Measurements from ENCODE around the gene SYNGR2.

SYNGR2 gene

DNA sequence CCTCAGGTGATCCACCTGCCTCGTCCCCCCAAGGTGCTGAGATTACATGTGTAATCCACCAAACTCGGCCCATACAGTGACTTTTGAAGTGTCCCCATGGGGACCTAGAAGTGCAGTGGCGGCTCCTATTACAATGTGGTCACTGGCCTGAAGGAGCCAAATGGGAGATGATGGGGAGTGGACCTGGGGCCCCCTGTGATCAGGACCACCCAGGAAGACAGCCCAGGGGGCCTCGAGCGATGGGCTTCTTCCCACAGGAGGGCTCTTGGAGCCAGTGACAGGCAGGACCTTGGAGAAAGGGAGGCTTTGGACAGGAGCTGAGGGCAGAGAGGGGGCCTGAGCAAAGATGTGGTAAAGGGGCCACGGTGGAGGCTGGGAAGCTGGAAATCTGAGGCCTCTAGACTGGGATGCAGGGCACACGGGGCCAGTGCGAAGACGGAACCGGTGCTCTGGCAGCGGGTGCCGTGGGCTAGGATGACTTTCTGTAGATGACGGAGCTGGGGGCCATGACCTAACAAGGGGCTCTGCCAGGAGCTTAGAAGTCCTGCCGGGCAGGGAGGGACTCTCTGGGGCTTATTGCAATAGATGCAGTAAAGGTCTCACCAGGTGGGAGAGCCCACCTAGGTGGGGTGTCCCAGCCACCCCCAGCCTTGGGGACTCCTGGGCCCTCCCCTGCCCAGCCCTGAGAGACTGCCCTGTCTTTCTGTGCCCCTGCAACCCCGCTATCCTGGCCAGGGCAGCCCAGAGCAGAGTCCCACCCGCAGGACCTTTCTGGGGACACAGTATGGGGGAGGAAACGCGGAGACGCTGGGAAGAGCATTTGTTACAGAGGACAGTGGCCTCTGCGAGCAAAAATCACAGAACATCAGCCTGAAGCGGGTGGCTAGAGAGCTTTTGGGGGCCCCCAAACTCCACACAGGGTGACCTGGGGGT, 24.9 kb upstream of the SYNGR2 start:
- Mint-ChIP-seq H3K4me1 (peaks cover 53% of the 10 kb centered on the region), H3K36me3 (peaks cover 23% of the 10 kb centered on the region), H3K4me3 (no peak overlapping the region), H3K9me3 (no peaks in the 10 kb centered on the region), H3K27ac (no peak overlapping the region), H3K27me3 (peaks cover 5% of the 10 kb centered on the region)
- DNase-seq: no peak
- CTCF ChIA-PET: interaction anchor here (1.5 to 1.8 kb wide), 2 partner anchors 32 to 33 kb away, joined by 3 to 6 read pairs; no protein-coding TSS in a partner anchor

- peaks cover 49% of the 10 kb centered on the region for H3K4me1 Mint-ChIP-seq
- peaks cover 8% of the 10 kb centered on the region for H3K27me3 Mint-ChIP-seq
- peak; percentile 26 for DNase-seq
- H3K36me3 Mint-ChIP-seq: peaks cover 21% of the 10 kb centered on the region
- H3K4me3 Mint-ChIP-seq: no peak overlapping the region
- no peak overlapping the region for H3K27ac Mint-ChIP-seq
- CTCF ChIA-PET: interaction anchor here (1.5 kb wide), 1 partner anchor 33 kb away, joined by 3 read pairs; no protein-coding TSS in a partner anchor
- no peaks in the 10 kb centered on the region for H3K9me3 Mint-ChIP-seq
Observed at GRCh38 chr17:78144147-78144719, 24.1 kb upstream of the SYNGR2 start.

- Mint-ChIP-seq H3K27ac (no peak overlapping the region), H3K27me3 (peaks cover 11% of the 10 kb centered on the region), H3K4me3 (no peak overlapping the region), H3K9me3 (no peaks in the 10 kb centered on the region), H3K36me3 (peaks cover 17% of the 10 kb centered on the region), H3K4me1 (peaks cover 44% of the 10 kb centered on the region)
- CTCF ChIA-PET: no interaction called here
- DNase-seq: no peak
Observed at GRCh38 chr17:78144736-78145641, 23.4 kb upstream of the SYNGR2 start.

DNA sequence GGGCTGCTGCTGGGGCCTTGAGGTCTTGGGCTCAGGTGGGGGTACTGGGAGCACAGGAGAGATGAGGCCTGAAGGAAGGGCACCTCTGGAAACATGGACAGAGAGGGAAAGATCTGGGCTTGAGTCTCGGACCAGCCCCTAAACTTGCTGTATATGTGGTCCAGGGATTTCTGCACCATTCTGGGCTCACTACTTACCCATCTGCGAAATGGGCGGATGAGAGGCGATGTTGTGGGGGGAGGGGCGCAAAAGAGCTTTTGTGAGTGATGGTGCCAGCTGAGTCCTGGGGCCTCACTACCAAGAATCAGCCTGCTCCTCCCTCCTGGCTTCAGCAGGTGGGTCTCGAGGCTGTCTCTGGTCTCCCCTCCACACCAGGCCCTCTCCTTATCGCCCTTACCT, 21.9 kb upstream of the SYNGR2 start:
- Mint-ChIP-seq H3K9me3 (no peaks in the 10 kb centered on the region), H3K27ac (peak overlapping the region; percentile 79), H3K36me3 (peaks cover 9% of the 10 kb centered on the region), H3K4me1 (peaks cover 34% of the 10 kb centered on the region), H3K4me3 (no peak overlapping the region), H3K27me3 (peaks cover 18% of the 10 kb centered on the region)
- CTCF ChIA-PET: no interaction called here
- no peak for DNase-seq

- no peak for DNase-seq
- peaks cover 8% of the 10 kb centered on the region for H3K36me3 Mint-ChIP-seq
- H3K4me1 Mint-ChIP-seq: peaks cover 32% of the 10 kb centered on the region
- H3K9me3 Mint-ChIP-seq: no peaks in the 10 kb centered on the region
- H3K27ac Mint-ChIP-seq: peak overlapping the region; percentile 45
- no peak overlapping the region for H3K4me3 Mint-ChIP-seq
- peaks cover 18% of the 10 kb centered on the region for H3K27me3 Mint-ChIP-seq
- CTCF ChIA-PET: no interaction called here
Observed at GRCh38 chr17:78146881-78147280, 21.5 kb upstream of the SYNGR2 start.

- CTCF ChIA-PET: interaction anchor here (0.9 to 1.6 kb wide), 2 partner anchors 26 to 62 kb away, joined by 3 read pairs; no protein-coding TSS in a partner anchor
- peaks cover 26% of the 10 kb centered on the region for H3K4me1 Mint-ChIP-seq
Observed at GRCh38 chr17:78147315-78147998, 20.9 kb upstream of the SYNGR2 start.

DNA sequence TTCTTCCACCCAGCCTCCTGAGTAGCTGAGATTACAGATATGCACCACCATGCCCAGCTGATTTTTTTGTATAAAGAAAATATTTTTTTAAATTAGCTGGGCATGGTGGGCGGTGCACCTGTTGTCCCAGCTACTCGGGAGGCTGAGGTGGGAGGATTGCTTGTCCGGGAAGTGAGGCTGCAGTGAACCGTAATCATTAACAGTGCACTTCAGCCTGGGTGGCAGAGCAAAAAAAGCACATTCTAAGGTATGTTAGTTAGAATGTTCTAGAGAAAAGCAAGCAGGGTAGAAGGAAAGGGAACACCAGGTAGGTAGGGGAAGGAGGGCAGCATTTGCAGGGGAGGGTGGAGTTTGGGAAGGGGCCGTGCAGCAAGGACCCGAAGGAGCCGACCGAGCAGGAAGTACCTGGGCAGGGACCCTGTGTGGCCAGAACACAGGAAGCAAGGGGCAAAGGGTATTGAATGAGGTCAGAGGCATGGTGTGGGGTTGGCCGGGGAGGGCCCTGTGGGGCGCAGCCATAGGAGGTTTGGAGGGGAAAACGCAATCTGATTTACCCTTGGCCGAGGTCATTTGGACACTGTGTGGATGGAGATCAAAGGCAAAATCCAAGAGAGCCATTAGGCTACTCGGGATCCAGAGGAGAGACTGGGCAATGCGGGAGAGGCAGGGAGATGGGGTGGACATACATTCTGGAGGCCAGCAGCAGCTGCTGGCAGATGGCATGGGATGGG, 19.9 kb upstream of the SYNGR2 start:
- CTCF ChIA-PET: interaction anchor here (0.9 to 1.6 kb wide), 2 partner anchors 27 to 63 kb away, joined by 3 read pairs; no protein-coding TSS in a partner anchor
- H3K9me3 Mint-ChIP-seq: no peaks in the 10 kb centered on the region
- no peaks in the 10 kb centered on the region for H3K36me3 Mint-ChIP-seq
- peaks cover 18% of the 10 kb centered on the region for H3K4me1 Mint-ChIP-seq
- no peak overlapping the region for H3K27ac Mint-ChIP-seq
- no peak for DNase-seq
- H3K4me3 Mint-ChIP-seq: no peak overlapping the region
- peaks cover 18% of the 10 kb centered on the region for H3K27me3 Mint-ChIP-seq

More at GRCh38 chr17:78147315-78147998, 20.9 kb upstream of the SYNGR2 start:
- Mint-ChIP-seq H3K9me3 (no peaks in the 10 kb centered on the region), H3K4me3 (no peak overlapping the region), H3K27ac (peak overlapping the region; percentile 62), H3K36me3 (peaks cover 4% of the 10 kb centered on the region), H3K27me3 (peaks cover 18% of the 10 kb centered on the region)
- no peak for DNase-seq

GRCh38 chr17:78151514-78152008, 16.8 kb upstream of the SYNGR2 start:
- DNase-seq: no peak
- no peaks in the 10 kb centered on the region for H3K9me3 Mint-ChIP-seq
- peaks cover 19% of the 10 kb centered on the region for H3K27me3 Mint-ChIP-seq
- H3K27ac Mint-ChIP-seq: no peak overlapping the region
- CTCF ChIA-PET: no interaction called here
- H3K4me3 Mint-ChIP-seq: no peak overlapping the region
- peaks cover 15% of the 10 kb centered on the region for H3K4me1 Mint-ChIP-seq
- H3K36me3 Mint-ChIP-seq: no peaks in the 10 kb centered on the region

DNA sequence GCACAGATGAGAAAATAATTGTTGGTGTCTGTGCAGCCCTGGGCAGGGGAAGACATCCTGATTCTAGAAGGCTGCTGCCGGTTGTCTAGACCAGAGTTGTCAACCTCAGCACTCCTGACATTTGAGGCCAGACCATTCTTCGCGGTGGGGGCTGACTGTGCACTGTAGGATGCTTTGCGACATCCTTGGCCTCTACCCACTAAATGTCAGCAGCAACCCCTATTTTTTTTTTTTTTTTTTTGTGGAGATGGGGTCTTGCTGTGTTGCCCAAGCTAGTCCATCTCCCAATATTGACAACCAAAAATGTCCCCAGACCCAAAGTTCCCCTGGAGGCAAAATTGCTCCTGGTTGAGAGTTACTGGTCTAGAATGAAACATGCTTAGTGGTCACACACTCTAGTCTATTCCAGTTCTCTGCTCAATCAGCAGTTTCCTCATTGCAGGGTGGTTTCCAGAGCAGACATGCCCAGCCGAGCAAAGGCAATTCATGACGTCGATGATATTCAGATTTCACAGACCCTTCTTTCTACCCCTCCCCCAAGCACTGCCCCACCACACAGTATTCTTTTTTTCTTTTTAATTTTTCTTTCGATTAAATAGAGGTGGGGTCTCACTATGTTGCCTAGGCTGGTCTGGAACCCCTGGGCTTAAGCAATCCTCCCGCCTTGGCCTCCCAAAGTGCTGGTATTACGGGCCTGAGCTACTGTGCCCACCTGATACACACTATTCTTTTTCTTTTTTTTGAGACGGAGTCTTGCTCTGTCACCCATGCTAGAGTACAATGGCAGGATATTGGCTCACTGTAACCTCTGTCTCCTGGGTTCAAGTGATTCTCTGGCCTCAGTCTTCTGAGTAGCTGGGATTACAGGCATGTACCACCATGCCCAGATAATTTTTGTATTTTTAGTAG, 13.2 kb upstream of the SYNGR2 start:
- H3K27ac Mint-ChIP-seq: no peak overlapping the region
- no peaks in the 10 kb centered on the region for H3K4me1 Mint-ChIP-seq
- H3K9me3 Mint-ChIP-seq: no peaks in the 10 kb centered on the region
- peaks cover 15% of the 10 kb centered on the region for H3K27me3 Mint-ChIP-seq
- CTCF ChIA-PET: no interaction called here
- H3K36me3 Mint-ChIP-seq: no peaks in the 10 kb centered on the region
- no peak overlapping the region for H3K4me3 Mint-ChIP-seq
- DNase-seq: no peak

DNA sequence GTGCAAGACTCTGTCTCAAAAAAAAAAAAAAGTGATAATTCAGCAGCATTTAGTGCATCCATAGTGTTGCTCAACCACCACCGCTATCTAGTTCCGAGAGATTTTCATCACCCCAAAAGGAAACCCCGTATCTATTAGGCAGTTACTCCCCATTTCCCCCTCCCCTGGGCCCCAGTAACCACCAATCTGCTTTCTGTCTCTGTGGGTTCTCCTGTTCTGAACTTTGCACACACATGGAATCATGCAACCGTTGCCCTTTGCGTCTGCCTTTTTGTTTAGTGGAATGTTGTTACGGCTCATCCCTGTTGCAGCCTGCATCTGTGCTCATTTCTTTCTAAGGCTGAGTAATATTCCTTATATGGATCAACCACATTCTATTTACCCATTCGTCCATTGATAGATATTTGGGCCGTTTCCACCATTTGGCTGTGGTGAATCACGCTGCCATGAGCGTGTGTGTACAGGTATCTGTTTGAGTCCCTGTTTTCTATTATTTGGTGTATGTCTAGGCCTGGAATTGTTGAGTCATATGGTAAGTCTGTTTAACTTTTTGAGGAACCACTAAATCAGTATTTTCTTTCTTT, 8.7 kb upstream of the SYNGR2 start:
- CTCF ChIA-PET: no interaction called here
- no peak for DNase-seq
- Mint-ChIP-seq H3K36me3 (no peaks in the 10 kb centered on the region), H3K4me1 (no peaks in the 10 kb centered on the region), H3K4me3 (no peak overlapping the region), H3K27ac (no peak overlapping the region), H3K27me3 (peaks cover 27% of the 10 kb centered on the region), H3K9me3 (no peaks in the 10 kb centered on the region)

GRCh38 chr17:78163881-78164747, 4.3 kb upstream of the SYNGR2 start:
- CTCF ChIA-PET: interaction anchor here (1.1 to 1.4 kb wide), 2 partner anchors 12 to 21 kb away, joined by 3 to 5 read pairs; no protein-coding TSS in a partner anchor
- H3K27ac Mint-ChIP-seq: no peak overlapping the region

More at GRCh38 chr17:78163881-78164747, 4.3 kb upstream of the SYNGR2 start:
- Mint-ChIP-seq H3K4me3 (no peak overlapping the region), H3K9me3 (no peaks in the 10 kb centered on the region), H3K36me3 (no peaks in the 10 kb centered on the region), H3K4me1 (no peaks in the 10 kb centered on the region), H3K27me3 (peaks cover 36% of the 10 kb centered on the region)
- DNase-seq: no peak
